ENCODE data around the gene GCSH. TPM values are rescaled to one million over a fixed set of nuclear protein-coding genes. Genes with fewer than 3 reads are reported as not detected.

GCSH gene
- total RNA-seq, 6 experiments from 2014 or later, result 41.8 to 77.1 (median 52.4) TPM

- H3K9me3 ChIP-seq, result no peaks in the 10 kb centered on the region
- H3K36me3 ChIP-seq, result no peaks in the 10 kb centered on the region
- H3K4me3 ChIP-seq, result no peak overlapping the region
- H3K27me3 ChIP-seq, result no peaks in the 10 kb centered on the region
- ATAC-seq (no peak), DNase-seq (no peak)
- no peaks in the 10 kb centered on the region for H3K4me1 ChIP-seq
- intact Hi-C loops (cut with DNase I), result no loop called here
- no peak overlapping the region for H3K27ac ChIP-seq
- 80% methylated on average over 1 of the region's 4 CpGs for WGBS (ENCODE audit: insufficient coverage, low coverage, low lambda C conversion rate, missing lambda C conversion rate)
- TF ChIP-seq, protein P1, sequence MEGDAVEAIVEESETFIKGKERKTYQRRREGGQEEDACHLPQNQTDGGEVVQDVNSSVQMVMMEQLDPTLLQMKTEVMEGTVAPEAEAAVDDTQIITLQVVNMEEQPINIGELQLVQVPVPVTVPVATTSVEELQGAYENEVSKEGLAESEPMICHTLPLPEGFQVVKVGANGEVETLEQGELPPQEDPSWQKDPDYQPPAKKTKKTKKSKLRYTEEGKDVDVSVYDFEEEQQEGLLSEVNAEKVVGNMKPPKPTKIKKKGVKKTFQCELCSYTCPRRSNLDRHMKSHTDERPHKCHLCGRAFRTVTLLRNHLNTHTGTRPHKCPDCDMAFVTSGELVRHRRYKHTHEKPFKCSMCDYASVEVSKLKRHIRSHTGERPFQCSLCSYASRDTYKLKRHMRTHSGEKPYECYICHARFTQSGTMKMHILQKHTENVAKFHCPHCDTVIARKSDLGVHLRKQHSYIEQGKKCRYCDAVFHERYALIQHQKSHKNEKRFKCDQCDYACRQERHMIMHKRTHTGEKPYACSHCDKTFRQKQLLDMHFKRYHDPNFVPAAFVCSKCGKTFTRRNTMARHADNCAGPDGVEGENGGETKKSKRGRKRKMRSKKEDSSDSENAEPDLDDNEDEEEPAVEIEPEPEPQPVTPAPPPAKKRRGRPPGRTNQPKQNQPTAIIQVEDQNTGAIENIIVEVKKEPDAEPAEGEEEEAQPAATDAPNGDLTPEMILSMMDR (IDR thresholded peaks at IDR 0.05), result no peak
- TF ChIP-seq POLR2A (IDR thresholded peaks at IDR 0.05), result no peak
These were observed 27.1 kb downstream of the GCSH start for GRCh38 chr16:81069063-81069462.

DNA sequence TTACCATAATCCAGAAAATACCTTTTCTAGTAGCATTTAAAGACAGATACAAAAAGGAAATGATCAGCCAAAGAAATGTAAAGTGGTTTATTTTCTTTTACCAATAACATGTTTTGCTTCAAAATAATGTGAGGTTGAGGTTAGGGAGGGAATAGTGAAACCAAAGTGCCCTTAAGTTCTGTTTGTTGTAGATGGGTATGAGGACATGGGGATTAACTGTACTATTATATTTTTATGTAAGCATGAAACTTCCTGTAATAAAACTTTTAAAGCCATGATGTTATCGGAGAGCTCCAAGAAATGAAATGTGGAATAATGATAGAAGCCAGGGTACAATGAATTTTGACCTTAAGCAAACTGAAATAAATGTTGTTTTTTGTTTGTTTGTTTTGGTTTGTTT is 29.0 kb downstream of the GCSH start:
- no peak for ATAC-seq
- TF ChIP-seq, protein P1 (IDR thresholded peaks at IDR 0.05), result no peak
- TF ChIP-seq POLR2A (IDR thresholded peaks at IDR 0.05), result no peak
- 100% methylated on average over 1 of the region's 1 CpG for WGBS (ENCODE audit: insufficient coverage, low coverage, low lambda C conversion rate, missing lambda C conversion rate)

GRCh38 chr16:81066681-81067080 is 29.5 kb downstream of the GCSH start:
- Histone ChIP-seq H3K4me1 (no peaks in the 10 kb centered on the region), H3K4me3 (no peak overlapping the region), H3K27me3 (no peaks in the 10 kb centered on the region), H3K36me3 (no peaks in the 10 kb centered on the region), H3K27ac (no peak overlapping the region), H3K9me3 (no peaks in the 10 kb centered on the region)
- ATAC-seq, result no peak
- TF ChIP-seq, protein P1 (IDR thresholded peaks at IDR 0.05), result no peak
- TF ChIP-seq POLR2A (IDR thresholded peaks at IDR 0.05), result no peak
- DNase-seq, result no peak
- intact Hi-C loops (cut with DNase I), result no loop called here
- WGBS (ENCODE audit: insufficient coverage, low coverage, low lambda C conversion rate, missing lambda C conversion rate), result 76% methylated on average over 4 of the region's 4 CpGs

More for the DNA sequence above, 29.0 kb downstream of the GCSH start:
- H3K9me3 ChIP-seq, result no peaks in the 10 kb centered on the region
- no peak overlapping the region for H3K4me3 ChIP-seq
- intact Hi-C loops (cut with DNase I), result no loop called here
- H3K27ac ChIP-seq, result no peak overlapping the region
- DNase-seq, result no peak
- no peaks in the 10 kb centered on the region for H3K36me3 ChIP-seq
- H3K27me3 ChIP-seq, result no peaks in the 10 kb centered on the region
- H3K4me1 ChIP-seq, result no peaks in the 10 kb centered on the region

DNA sequence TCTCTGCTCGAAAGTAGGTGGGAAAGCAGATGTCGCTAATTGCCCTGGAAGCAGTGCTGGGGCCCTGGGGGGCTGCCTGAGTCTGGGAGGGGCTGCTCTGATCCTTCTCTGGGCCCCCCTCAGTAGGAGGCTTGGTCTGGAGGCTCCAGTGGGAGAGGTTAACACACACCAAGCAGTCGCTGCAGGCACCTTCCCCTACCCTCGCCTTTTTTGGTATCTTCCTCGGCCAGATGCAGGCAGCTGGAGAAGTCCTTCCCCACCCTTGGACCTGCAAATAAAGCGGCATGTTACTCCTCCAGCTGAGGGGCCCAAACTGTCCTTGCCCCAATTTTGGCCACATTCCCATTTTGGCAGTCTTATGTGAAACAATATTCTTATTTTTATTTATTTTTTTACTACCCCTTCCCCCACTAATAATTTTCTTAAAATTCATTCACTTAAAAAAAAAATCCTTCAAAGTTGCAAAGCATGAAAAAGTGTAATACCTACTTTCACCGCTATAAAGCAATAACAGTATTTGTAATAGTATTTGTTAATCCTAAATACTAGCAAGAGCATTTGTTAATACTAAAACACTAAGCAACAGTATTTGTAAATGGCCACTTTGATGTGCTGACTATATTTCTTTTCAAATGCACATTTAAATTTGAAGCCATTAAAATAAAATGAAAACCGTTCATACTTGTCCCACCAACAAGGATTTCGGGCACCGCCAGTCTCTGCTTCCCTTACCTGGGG is 34.2 kb downstream of the GCSH start:
- no peak for DNase-seq

More for the DNA sequence above, 34.2 kb downstream of the GCSH start:
- intact Hi-C loops (cut with DNase I), result no loop called here
- ATAC-seq, result no peak
- Histone ChIP-seq H3K27ac (no peak overlapping the region), H3K36me3 (no peaks in the 10 kb centered on the region), H3K27me3 (no peaks in the 10 kb centered on the region), H3K4me1 (no peaks in the 10 kb centered on the region), H3K4me3 (no peak overlapping the region), H3K9me3 (no peaks in the 10 kb centered on the region)
- 98% methylated on average over 4 of the region's 10 CpGs for WGBS (ENCODE audit: insufficient coverage, low coverage, low lambda C conversion rate, missing lambda C conversion rate)
- TF ChIP-seq POLR2A (IDR thresholded peaks at IDR 0.05), result no peak
- TF ChIP-seq, protein P1 (IDR thresholded peaks at IDR 0.05), result no peak
